ENCODE data around the gene GPX7. TPM values are rescaled to one million over a fixed set of nuclear protein-coding genes. Genes with fewer than 3 reads are reported as not detected.

Gene GPX7
- total RNA-seq, 1 experiment from 2014 or later: not detected

DNA sequence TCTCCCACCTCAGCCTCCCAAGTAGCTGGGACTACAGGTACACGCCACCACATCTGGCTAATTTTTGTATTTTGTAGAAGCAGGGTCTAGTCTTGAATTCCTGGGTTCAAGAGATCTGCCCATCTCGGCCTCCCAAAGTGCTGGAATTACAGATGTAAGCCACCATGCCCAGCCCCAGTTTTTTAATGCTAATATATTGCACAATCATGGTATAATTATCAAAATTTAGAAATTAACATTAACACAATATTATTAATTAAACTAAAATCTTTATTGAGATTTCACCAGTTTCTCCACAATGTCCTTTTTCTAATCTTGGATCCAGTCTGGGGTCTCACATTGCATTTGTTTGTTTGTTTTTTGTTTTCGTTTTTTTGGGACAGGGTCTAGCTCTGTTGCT lies 21.9 kb upstream of the GPX7 start:
- no peak for TF ChIP-seq EZH2 (IDR thresholded peaks at IDR 0.05; ENCODE audit: low read length, unreplicated experiment)
- no peak for TF ChIP-seq EZH2phosphoT487 (IDR thresholded peaks at IDR 0.05; ENCODE audit: borderline replicate concordance, low read length)
- TF ChIP-seq, protein P1, sequence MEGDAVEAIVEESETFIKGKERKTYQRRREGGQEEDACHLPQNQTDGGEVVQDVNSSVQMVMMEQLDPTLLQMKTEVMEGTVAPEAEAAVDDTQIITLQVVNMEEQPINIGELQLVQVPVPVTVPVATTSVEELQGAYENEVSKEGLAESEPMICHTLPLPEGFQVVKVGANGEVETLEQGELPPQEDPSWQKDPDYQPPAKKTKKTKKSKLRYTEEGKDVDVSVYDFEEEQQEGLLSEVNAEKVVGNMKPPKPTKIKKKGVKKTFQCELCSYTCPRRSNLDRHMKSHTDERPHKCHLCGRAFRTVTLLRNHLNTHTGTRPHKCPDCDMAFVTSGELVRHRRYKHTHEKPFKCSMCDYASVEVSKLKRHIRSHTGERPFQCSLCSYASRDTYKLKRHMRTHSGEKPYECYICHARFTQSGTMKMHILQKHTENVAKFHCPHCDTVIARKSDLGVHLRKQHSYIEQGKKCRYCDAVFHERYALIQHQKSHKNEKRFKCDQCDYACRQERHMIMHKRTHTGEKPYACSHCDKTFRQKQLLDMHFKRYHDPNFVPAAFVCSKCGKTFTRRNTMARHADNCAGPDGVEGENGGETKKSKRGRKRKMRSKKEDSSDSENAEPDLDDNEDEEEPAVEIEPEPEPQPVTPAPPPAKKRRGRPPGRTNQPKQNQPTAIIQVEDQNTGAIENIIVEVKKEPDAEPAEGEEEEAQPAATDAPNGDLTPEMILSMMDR (conservative IDR thresholded peaks at IDR 0.05; ENCODE audit: low read depth, low read length): no peak
- Histone ChIP-seq H3K9me3 (ENCODE audit: low read length) (no peaks in the 10 kb centered on the region), H2AFZ (ENCODE audit: low read length) (no peak overlapping the region), H3K79me2 (ENCODE audit: low read length) (no peaks in the 10 kb centered on the region), H4K20me1 (ENCODE audit: low read length) (no peaks in the 10 kb centered on the region), H3K27me3 (ENCODE audit: low read length) (no peaks in the 10 kb centered on the region), H3K27ac (ENCODE audit: low read length) (no peak overlapping the region), H3K4me3 (ENCODE audit: low read length) (no peak overlapping the region), H3F3A (ENCODE audit: low read length, unreplicated experiment) (no peaks in the 10 kb centered on the region), H3K4me1 (ENCODE audit: insufficient read depth, low read length) (peaks cover 5% of the 10 kb centered on the region), H3K9ac (ENCODE audit: low read length) (no peak overlapping the region), H3K9me2 (replicated peaks; ENCODE audit: low read length) (no peaks in the 10 kb centered on the region), H3K36me3 (ENCODE audit: low read depth, low read length) (no peaks in the 10 kb centered on the region), H3K4me2 (ENCODE audit: low read length) (no peak overlapping the region)
- intact Hi-C loops (cut with micrococcal nuclease): no loop called here
- ATAC-seq: no peak
- BruUV-seq (replicated peaks): no TSS peak
- DNase-seq: no peak
- ChIA-PET CTCF (no interaction called here), POLR2A (ENCODE audit: unreplicated experiment) (no interaction called here)

DNA sequence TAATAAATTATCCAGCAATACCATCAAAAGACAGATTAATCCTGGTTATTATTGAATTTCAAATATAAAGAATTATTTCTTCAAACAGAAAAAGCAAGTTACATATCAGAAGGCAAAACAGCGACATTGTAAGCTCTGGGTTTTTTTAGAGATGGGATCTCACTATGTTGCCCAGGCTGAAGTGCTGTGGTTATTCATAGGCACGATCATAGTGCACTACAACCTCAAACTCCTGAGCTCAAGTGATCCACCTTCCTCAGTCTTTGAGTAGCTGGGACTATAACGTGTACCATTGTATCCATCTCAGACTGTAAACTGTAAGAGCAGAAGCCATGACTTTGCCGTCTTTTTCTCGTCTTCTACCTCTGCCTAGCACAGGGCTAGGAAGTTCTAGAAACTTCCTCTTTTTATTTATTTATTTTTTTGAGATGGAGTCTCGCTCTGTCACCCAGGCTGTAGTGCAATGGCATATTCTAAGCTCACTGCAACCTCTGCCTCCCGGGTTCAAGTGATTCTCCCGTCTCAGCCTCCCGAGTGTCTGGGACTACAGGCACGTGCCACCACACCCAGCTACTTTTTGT lies 20.0 kb upstream of the GPX7 start:
- no peak overlapping the region for H3K4me2 ChIP-seq (ENCODE audit: low read length)
- BruUV-seq (replicated peaks): no TSS peak
- H2AFZ ChIP-seq (ENCODE audit: low read length): no peak overlapping the region
- ChIA-PET POLR2A (ENCODE audit: unreplicated experiment) (no interaction called here), CTCF (no interaction called here)
- no peaks in the 10 kb centered on the region for H3K27me3 ChIP-seq (ENCODE audit: low read length)
- no peaks in the 10 kb centered on the region for H4K20me1 ChIP-seq (ENCODE audit: low read length)
- no peak for TF ChIP-seq EZH2phosphoT487 (IDR thresholded peaks at IDR 0.05; ENCODE audit: borderline replicate concordance, low read length)
- no peak overlapping the region for H3K27ac ChIP-seq (ENCODE audit: low read length)
- no peaks in the 10 kb centered on the region for H3K4me1 ChIP-seq (ENCODE audit: insufficient read depth, low read length)
- no peaks in the 10 kb centered on the region for H3K9me3 ChIP-seq (ENCODE audit: low read length)
- H3K36me3 ChIP-seq (ENCODE audit: low read depth, low read length): no peaks in the 10 kb centered on the region
- ATAC-seq: no peak
- no peak for DNase-seq
- no peak overlapping the region for H3K4me3 ChIP-seq (ENCODE audit: low read length)
- H3K79me2 ChIP-seq (ENCODE audit: low read length): no peaks in the 10 kb centered on the region
- intact Hi-C loops (cut with micrococcal nuclease): no loop called here
- no peak overlapping the region for H3K9ac ChIP-seq (ENCODE audit: low read length)
- H3F3A ChIP-seq (ENCODE audit: low read length, unreplicated experiment): no peaks in the 10 kb centered on the region
- H3K9me2 ChIP-seq (replicated peaks; ENCODE audit: low read length): no peaks in the 10 kb centered on the region

DNA sequence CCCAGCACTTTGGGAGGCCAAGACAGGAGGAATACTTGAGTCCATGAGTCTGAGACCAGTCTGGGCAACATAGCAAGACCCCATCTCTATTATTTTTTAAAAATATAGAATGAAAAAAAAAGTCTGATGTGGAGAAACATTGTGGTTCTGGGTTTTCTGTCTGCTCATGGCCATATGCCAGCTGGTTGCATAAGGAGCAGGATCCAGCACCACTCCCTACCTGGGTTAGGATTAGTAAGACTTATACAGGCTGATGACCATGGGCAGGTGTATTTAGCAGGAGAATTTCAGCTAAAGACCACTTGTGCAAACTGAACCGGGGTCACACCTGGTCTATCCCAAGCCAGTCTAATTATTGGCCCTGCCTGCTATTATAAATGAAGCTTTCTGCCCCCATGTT lies 16.7 kb upstream of the GPX7 start:
- H3K4me1 ChIP-seq (ENCODE audit: insufficient read depth, low read length): no peaks in the 10 kb centered on the region
- intact Hi-C loops (cut with micrococcal nuclease): no loop called here

More for the DNA sequence above, 16.7 kb upstream of the GPX7 start:
- H4K20me1 ChIP-seq (ENCODE audit: low read length): no peaks in the 10 kb centered on the region
- no TSS peak for BruUV-seq (replicated peaks)
- DNase-seq (no peak), ATAC-seq (no peak)
- H3K79me2 ChIP-seq (ENCODE audit: low read length): no peaks in the 10 kb centered on the region
- ChIA-PET POLR2A (ENCODE audit: unreplicated experiment) (no interaction called here), CTCF (no interaction called here)
- H3K27me3 ChIP-seq (ENCODE audit: low read length): no peaks in the 10 kb centered on the region
- H3K27ac ChIP-seq (ENCODE audit: low read length): no peak overlapping the region
- TF ChIP-seq, protein P1 (conservative IDR thresholded peaks at IDR 0.05; ENCODE audit: low read depth, low read length): no peak
- TF ChIP-seq EZH2 (IDR thresholded peaks at IDR 0.05; ENCODE audit: low read length, unreplicated experiment) (no peak), EZH2phosphoT487 (IDR thresholded peaks at IDR 0.05; ENCODE audit: borderline replicate concordance, low read length) (no peak)
- H3K9me3 ChIP-seq (ENCODE audit: low read length): no peaks in the 10 kb centered on the region
- H2AFZ ChIP-seq (ENCODE audit: low read length): no peak overlapping the region
- H3K36me3 ChIP-seq (ENCODE audit: low read depth, low read length): no peaks in the 10 kb centered on the region
- no peak overlapping the region for H3K9ac ChIP-seq (ENCODE audit: low read length)
- H3K9me2 ChIP-seq (replicated peaks; ENCODE audit: low read length): no peaks in the 10 kb centered on the region
- H3K4me2 ChIP-seq (ENCODE audit: low read length): no peak overlapping the region
- no peaks in the 10 kb centered on the region for H3F3A ChIP-seq (ENCODE audit: low read length, unreplicated experiment)
- no peak overlapping the region for H3K4me3 ChIP-seq (ENCODE audit: low read length)
